Measurements from ENCODE around the gene DCLRE1B.

DCLRE1B gene

GRCh38 chr1:113891631-113892220 is 13.4 kb upstream of the DCLRE1B start:
- Mint-ChIP-seq H3K9me3 (no peaks in the 10 kb centered on the region), H3K4me1 (no peaks in the 10 kb centered on the region), H3K27me3 (ENCODE audit: low read depth, poor library complexity) (peaks cover 6% of the 10 kb centered on the region), H3K4me3 (no peak overlapping the region), H3K27ac (peak overlapping the region; percentile 18), H3K36me3 (ENCODE audit: low read depth) (peaks cover 16% of the 10 kb centered on the region)
- DNase-seq = no peak
- TF ChIP-seq, protein P1, sequence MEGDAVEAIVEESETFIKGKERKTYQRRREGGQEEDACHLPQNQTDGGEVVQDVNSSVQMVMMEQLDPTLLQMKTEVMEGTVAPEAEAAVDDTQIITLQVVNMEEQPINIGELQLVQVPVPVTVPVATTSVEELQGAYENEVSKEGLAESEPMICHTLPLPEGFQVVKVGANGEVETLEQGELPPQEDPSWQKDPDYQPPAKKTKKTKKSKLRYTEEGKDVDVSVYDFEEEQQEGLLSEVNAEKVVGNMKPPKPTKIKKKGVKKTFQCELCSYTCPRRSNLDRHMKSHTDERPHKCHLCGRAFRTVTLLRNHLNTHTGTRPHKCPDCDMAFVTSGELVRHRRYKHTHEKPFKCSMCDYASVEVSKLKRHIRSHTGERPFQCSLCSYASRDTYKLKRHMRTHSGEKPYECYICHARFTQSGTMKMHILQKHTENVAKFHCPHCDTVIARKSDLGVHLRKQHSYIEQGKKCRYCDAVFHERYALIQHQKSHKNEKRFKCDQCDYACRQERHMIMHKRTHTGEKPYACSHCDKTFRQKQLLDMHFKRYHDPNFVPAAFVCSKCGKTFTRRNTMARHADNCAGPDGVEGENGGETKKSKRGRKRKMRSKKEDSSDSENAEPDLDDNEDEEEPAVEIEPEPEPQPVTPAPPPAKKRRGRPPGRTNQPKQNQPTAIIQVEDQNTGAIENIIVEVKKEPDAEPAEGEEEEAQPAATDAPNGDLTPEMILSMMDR (IDR thresholded peaks at IDR 0.05) = no peak

- Mint-ChIP-seq H3K27me3 (ENCODE audit: low read depth, poor library complexity) (peaks cover 7% of the 10 kb centered on the region), H3K9me3 (no peaks in the 10 kb centered on the region), H3K36me3 (ENCODE audit: low read depth) (peaks cover 25% of the 10 kb centered on the region), H3K4me1 (no peaks in the 10 kb centered on the region), H3K27ac (no peak overlapping the region), H3K4me3 (no peak overlapping the region)
- TF ChIP-seq, protein P1 (IDR thresholded peaks at IDR 0.05) = no peak
- DNase-seq = no peak
These were observed 11.9 kb upstream of the DCLRE1B start for GRCh38 chr1:113893267-113893666.

DNA sequence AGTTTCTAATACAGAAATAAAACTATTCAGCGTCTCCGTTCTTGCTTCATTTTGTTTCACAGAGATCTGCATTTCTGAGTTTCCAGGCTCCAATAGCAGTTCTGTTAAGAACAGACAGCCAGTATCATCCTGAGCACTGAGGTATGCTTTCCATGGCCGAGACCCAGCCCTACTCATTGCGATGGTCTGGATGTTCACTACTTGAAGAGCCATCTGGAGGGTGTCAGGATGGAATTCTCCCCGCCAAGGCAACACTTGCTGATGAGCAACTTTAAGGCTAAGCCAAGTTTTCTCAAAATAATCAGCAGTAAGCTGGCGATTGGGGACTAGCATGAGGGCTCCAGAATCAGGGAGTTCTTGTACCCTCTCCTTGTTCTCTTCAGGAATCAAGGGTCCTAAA is 10.0 kb upstream of the DCLRE1B start:
- Mint-ChIP-seq H3K36me3 (ENCODE audit: low read depth) (peaks cover 42% of the 10 kb centered on the region), H3K9me3 (no peaks in the 10 kb centered on the region), H3K4me1 (no peaks in the 10 kb centered on the region), H3K4me3 (no peak overlapping the region), H3K27ac (no peak overlapping the region), H3K27me3 (ENCODE audit: low read depth, poor library complexity) (peaks cover 7% of the 10 kb centered on the region)
- no peak for DNase-seq
- TF ChIP-seq, protein P1 (IDR thresholded peaks at IDR 0.05) = no peak

GRCh38 chr1:113895961-113896360 is 9.2 kb upstream of the DCLRE1B start:
- Mint-ChIP-seq H3K27ac (no peak overlapping the region), H3K27me3 (ENCODE audit: low read depth, poor library complexity) (peaks cover 7% of the 10 kb centered on the region), H3K4me3 (no peak overlapping the region), H3K9me3 (no peaks in the 10 kb centered on the region), H3K4me1 (no peaks in the 10 kb centered on the region), H3K36me3 (ENCODE audit: low read depth) (peaks cover 47% of the 10 kb centered on the region)
- TF ChIP-seq, protein P1 (IDR thresholded peaks at IDR 0.05) = no peak
- no peak for DNase-seq

- Mint-ChIP-seq H3K4me3 (no peak overlapping the region), H3K27me3 (ENCODE audit: low read depth, poor library complexity) (peaks cover 3% of the 10 kb centered on the region), H3K36me3 (ENCODE audit: low read depth) (peaks cover 51% of the 10 kb centered on the region), H3K4me1 (peaks cover 4% of the 10 kb centered on the region), H3K27ac (no peak overlapping the region), H3K9me3 (no peaks in the 10 kb centered on the region)
- TF ChIP-seq, protein P1 (IDR thresholded peaks at IDR 0.05) = no peak
- DNase-seq = no peak
These were observed 6.8 kb upstream of the DCLRE1B start for GRCh38 chr1:113898241-113898814.

GRCh38 chr1:113899111-113899510 is 6.0 kb upstream of the DCLRE1B start:
- H3K4me3 Mint-ChIP-seq = no peak overlapping the region
- no peaks in the 10 kb centered on the region for H3K9me3 Mint-ChIP-seq
- H3K36me3 Mint-ChIP-seq (ENCODE audit: low read depth) = peaks cover 51% of the 10 kb centered on the region
- TF ChIP-seq, protein P1 (IDR thresholded peaks at IDR 0.05) = no peak
- peaks cover 3% of the 10 kb centered on the region for H3K27me3 Mint-ChIP-seq (ENCODE audit: low read depth, poor library complexity)
- no peak overlapping the region for H3K27ac Mint-ChIP-seq
- H3K4me1 Mint-ChIP-seq = peaks cover 11% of the 10 kb centered on the region
- DNase-seq = no peak

Measured in nephron progenitor cell (in vitro differentiated cells).